ENCODE measurements around the gene PCK2. TPM values are rescaled to one million over a fixed set of nuclear protein-coding genes. Genes with fewer than 3 reads are reported as not detected.

PCK2 gene
- total RNA-seq, 1 experiment from 2014 or later: 48.9 TPM

DNA sequence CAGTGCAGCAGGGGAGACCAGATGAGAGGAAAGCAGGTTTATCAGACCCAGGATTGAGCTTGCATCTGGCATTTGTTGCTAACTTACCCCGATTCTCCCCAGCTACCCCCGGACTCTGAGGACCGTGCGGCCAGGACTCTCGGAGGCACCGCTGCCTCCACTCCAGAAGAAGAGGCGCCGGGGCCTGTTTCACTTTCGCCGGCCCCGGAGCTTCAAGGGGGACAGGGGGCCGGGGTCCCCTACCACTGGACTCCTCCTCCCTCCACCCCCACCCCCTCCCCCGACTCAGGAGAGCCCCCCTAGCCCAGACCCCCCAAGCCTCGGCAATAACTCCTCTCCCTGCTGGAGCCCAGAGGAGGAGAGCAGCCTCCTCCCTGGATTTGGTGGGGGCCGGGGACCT lies 29.3 kb upstream of the PCK2 start:
- H3K14ac ChIP-seq (ENCODE audit: insufficient read depth, low read length): no peak overlapping the region
- H3K27ac ChIP-seq (ENCODE audit: insufficient read length, low read depth, low read length): no peak overlapping the region
- no peak overlapping the region for H2BK120ac ChIP-seq (ENCODE audit: low read depth, low read length, poor library complexity, severe bottlenecking)
- no CpG with 5 or more reads among the region's 15 CpGs for WGBS (ENCODE audit: extremely low coverage, insufficient read length, low lambda C conversion rate)
- no peaks in the 10 kb centered on the region for H3K79me2 ChIP-seq (ENCODE audit: insufficient read depth, low read length)
- no peak overlapping the region for H4K8ac ChIP-seq (replicated peaks; ENCODE audit: insufficient read length, low read depth, low read length)
- H3K4me2 ChIP-seq (ENCODE audit: insufficient read depth, insufficient read length, low read length): no peak overlapping the region
- TF ChIP-seq, protein P1, sequence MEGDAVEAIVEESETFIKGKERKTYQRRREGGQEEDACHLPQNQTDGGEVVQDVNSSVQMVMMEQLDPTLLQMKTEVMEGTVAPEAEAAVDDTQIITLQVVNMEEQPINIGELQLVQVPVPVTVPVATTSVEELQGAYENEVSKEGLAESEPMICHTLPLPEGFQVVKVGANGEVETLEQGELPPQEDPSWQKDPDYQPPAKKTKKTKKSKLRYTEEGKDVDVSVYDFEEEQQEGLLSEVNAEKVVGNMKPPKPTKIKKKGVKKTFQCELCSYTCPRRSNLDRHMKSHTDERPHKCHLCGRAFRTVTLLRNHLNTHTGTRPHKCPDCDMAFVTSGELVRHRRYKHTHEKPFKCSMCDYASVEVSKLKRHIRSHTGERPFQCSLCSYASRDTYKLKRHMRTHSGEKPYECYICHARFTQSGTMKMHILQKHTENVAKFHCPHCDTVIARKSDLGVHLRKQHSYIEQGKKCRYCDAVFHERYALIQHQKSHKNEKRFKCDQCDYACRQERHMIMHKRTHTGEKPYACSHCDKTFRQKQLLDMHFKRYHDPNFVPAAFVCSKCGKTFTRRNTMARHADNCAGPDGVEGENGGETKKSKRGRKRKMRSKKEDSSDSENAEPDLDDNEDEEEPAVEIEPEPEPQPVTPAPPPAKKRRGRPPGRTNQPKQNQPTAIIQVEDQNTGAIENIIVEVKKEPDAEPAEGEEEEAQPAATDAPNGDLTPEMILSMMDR (conservative IDR thresholded peaks at IDR 0.05): no peak
- H3K4ac ChIP-seq (ENCODE audit: low read depth, low read length): no peak overlapping the region
- H4K5ac ChIP-seq (ENCODE audit: insufficient read length, low read depth, low read length): no peak overlapping the region
- no peaks in the 10 kb centered on the region for H3K27me3 ChIP-seq (ENCODE audit: insufficient read depth, low read length)
- H2AFZ ChIP-seq (ENCODE audit: low read length): no peak overlapping the region
- H2AK5ac ChIP-seq (ENCODE audit: insufficient read length, low read length): no peak overlapping the region
- no peaks in the 10 kb centered on the region for H3K9me3 ChIP-seq (ENCODE audit: control insufficient read depth, low read depth, low read length)
- no peak overlapping the region for H2BK5ac ChIP-seq (ENCODE audit: insufficient read length, low read length)
- peak overlapping the region in 1 of 3 experiments; percentile 30; a peak in 1 of 7 replicates for H3K27ac Mint-ChIP-seq
- H2BK15ac ChIP-seq (ENCODE audit: low read depth, low read length): no peak overlapping the region
- H4K91ac ChIP-seq (ENCODE audit: insufficient read length, low read depth, low read length): no peak overlapping the region
- H3K56ac ChIP-seq (ENCODE audit: insufficient read length, low read depth, low read length): no peak overlapping the region
- no peaks in the 10 kb centered on the region for H3K23me2 ChIP-seq (ENCODE audit: insufficient read length, low read depth, low read length, poor library complexity, severe bottlenecking)
- no peaks in the 10 kb centered on the region; the same call in 1 of the 2 replicates for H3K27me3 Mint-ChIP-seq (ENCODE audit: low read depth)
- no peak overlapping the region for H3K23ac ChIP-seq (ENCODE audit: insufficient read length, low read depth, low read length)
- no peak for DNase-seq
- no peak overlapping the region for H3K18ac ChIP-seq (ENCODE audit: insufficient read length, low read depth, low read length)
- H2BK12ac ChIP-seq (ENCODE audit: insufficient read length, low read depth, low read length): no peak overlapping the region
- no peaks in the 10 kb centered on the region for H4K20me1 ChIP-seq (ENCODE audit: control insufficient read depth, insufficient read depth, insufficient read length)
- peaks cover 0 to 4% (median 2%) of the 10 kb centered on the region in 3 experiments; a peak in 3 of 7 replicates for H3K36me3 Mint-ChIP-seq (ENCODE audit: insufficient read depth in 1 of 3, low read depth in 3 of 3)
- no peak overlapping the region for H2BK20ac ChIP-seq (ENCODE audit: low read depth, low read length, poor library complexity, severe bottlenecking)
- 0 out of 4 replicates have a peak, but pooled peaks cover 0 to 3% of the 10 kb centered on the region in 2 experiments for H3K4me1 Mint-ChIP-seq
- no peak overlapping the region for H3T11ph ChIP-seq (ENCODE audit: low read length)
- H3K4me3 Mint-ChIP-seq: no peak overlapping the region
- no peaks in the 10 kb centered on the region for H3K4me1 ChIP-seq (ENCODE audit: insufficient read depth, low read length)
- no peaks in the 10 kb centered on the region for H3K79me1 ChIP-seq (ENCODE audit: insufficient read depth, low read depth, low read length, poor library complexity, severe bottlenecking)
- H3K9ac ChIP-seq (ENCODE audit: extremely low read depth, insufficient read length, low read length): no peak overlapping the region
- H3K9me3 Mint-ChIP-seq: no peaks in the 10 kb centered on the region

Measured in H9 (cell line).